ENCODE measurements around the gene CNIH4.

- TF ChIP-seq TAF1 (IDR thresholded peaks at IDR 0.05; ENCODE audit: borderline replicate concordance, low read depth, low read length): no peak
- no peak for TF ChIP-seq POLR2A (IDR thresholded peaks at IDR 0.05; ENCODE audit: low read depth, low read length)
Observed at GRCh38 chr1:224404916-224405603, 48.4 kb downstream of the CNIH4 start.
